Stimulated activated CD4-positive, alpha-beta T cell treated with anti-CD3 and anti-CD28 coated beads, Interleukin-2, amount 100 ng/mL, for 4 hours (primary cell): ENCODE measurements around the gene ELFN2.
"Not testable (repeated sequence)": the region's sequence is repeated elsewhere in the genome, so short reads cannot be mapped to it uniquely, and the experiment has no call there.

Source experiments
- DNase-seq: peaks from one replicate; pipeline ENCODE4 v3.0.0-alpha.2; 2020; ENCODE audit warnings: low read depth

Gene ELFN2

GRCh38 chr22:37427135-37427710 lies at the start of gene ELFN2:
Gene ELFN2, minus strand, starts transcription at chr22:37427479. Its CDS starts 51,945 bp downstream, at chr22:37375534.
- DNase-seq = no peak

- no peak for DNase-seq
These were observed 49.4 kb upstream of the ELFN2 start for GRCh38 chr22:37476389-37477329.

- no peak for DNase-seq
These were observed 47.3 kb upstream of the ELFN2 start for GRCh38 chr22:37474447-37475090.

- no peak for DNase-seq
These were observed 46.2 kb upstream of the ELFN2 start for GRCh38 chr22:37473437-37473946.

GRCh38 chr22:37472418-37473006 lies 45.2 kb upstream of the ELFN2 start:
- peak; percentile 28 for DNase-seq

- DNase-seq = no peak
These were observed 44.6 kb upstream of the ELFN2 start for GRCh38 chr22:37471727-37472417.

- DNase-seq = no peak
These were observed 42.8 kb upstream of the ELFN2 start for GRCh38 chr22:37470087-37470445.

GRCh38 chr22:37469416-37470086 lies 42.3 kb upstream of the ELFN2 start:
- no peak for DNase-seq

- not testable (repeated sequence) for DNase-seq
These were observed 41.0 kb upstream of the ELFN2 start for GRCh38 chr22:37468201-37468695.

GRCh38 chr22:37467391-37467955 lies 40.2 kb upstream of the ELFN2 start:
- DNase-seq = no peak

GRCh38 chr22:37464181-37464580 lies 36.9 kb upstream of the ELFN2 start:
- no peak for DNase-seq

GRCh38 chr22:37462983-37463382 lies 35.7 kb upstream of the ELFN2 start:
- no peak for DNase-seq

- no peak for DNase-seq
These were observed 35.2 kb upstream of the ELFN2 start for GRCh38 chr22:37462436-37462835.

- DNase-seq = no peak
These were observed 34.7 kb upstream of the ELFN2 start for GRCh38 chr22:37461961-37462360.

GRCh38 chr22:37460684-37461083 lies 33.4 kb upstream of the ELFN2 start:
- DNase-seq = no peak

GRCh38 chr22:37459206-37459605 lies 31.9 kb upstream of the ELFN2 start:
- no peak for DNase-seq

- DNase-seq = peak; percentile 74
These were observed 30.0 kb upstream of the ELFN2 start for GRCh38 chr22:37457093-37457893.

GRCh38 chr22:37456346-37456745 lies 29.1 kb upstream of the ELFN2 start:
- DNase-seq = no peak

GRCh38 chr22:37455896-37456295 lies 28.6 kb upstream of the ELFN2 start:
- no peak for DNase-seq
